ENCODE measurements around the gene GRIN2B. TPM values are rescaled to one million over a fixed set of nuclear protein-coding genes. Genes with fewer than 3 reads are reported as not detected.

The GRIN2B gene
- total and polyA plus RNA-seq, 2 of the 13 experiments (the other 11 are each of a cell fraction or from before 2014, with no cell fraction given): 0.05 to 0.13 TPM

DNA sequence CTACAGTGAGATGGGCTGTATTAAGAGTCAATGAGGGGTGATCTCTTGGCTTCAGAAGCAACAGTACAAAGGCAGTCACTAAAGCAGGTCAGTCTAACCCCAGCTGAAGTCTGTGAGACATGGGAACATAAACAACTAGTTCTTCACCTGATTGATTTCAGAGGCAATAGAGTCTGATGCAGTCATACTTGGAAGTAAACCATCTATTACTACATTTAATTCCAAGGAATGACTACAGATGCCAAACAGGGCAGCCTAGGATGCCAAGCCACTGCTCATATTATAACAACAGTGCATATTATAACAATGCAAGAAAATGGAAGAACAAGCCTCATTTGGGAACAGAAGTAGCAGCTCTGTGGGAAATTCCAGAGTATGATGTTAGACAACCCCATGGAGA, 35.8 kb downstream of the GRIN2B start (continued):
- TF ChIP-seq GTF3A (CRISPR knock-in tag; conservative IDR thresholded peaks at IDR 0.05) (no peak), ZKSCAN8 (CRISPR knock-in tag; IDR thresholded peaks at IDR 0.05; ENCODE audit: borderline replicate concordance) (no peak), HNF1A (IDR thresholded peaks at IDR 0.05; ENCODE audit: low read depth) (no peak), HNF1A (CRISPR knock-in tag; IDR thresholded peaks at IDR 0.05; ENCODE audit: borderline replicate concordance) (no peak), GATAD2A (CRISPR knock-in tag; IDR thresholded peaks at IDR 0.05) (no peak), HOXA9 (CRISPR knock-in tag; IDR thresholded peaks at IDR 0.05; ENCODE audit: borderline replicate concordance) (no peak), KDM1A (CRISPR knock-in tag; IDR thresholded peaks at IDR 0.05) (no peak)
- TF ChIP-seq, protein P1, sequence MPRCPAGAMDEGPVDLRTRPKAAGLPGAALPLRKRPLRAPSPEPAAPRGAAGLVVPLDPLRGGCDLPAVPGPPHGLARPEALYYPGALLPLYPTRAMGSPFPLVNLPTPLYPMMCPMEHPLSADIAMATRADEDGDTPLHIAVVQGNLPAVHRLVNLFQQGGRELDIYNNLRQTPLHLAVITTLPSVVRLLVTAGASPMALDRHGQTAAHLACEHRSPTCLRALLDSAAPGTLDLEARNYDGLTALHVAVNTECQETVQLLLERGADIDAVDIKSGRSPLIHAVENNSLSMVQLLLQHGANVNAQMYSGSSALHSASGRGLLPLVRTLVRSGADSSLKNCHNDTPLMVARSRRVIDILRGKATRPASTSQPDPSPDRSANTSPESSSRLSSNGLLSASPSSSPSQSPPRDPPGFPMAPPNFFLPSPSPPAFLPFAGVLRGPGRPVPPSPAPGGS (CRISPR knock-in tag; IDR thresholded peaks at IDR 0.05): no peak

DNA sequence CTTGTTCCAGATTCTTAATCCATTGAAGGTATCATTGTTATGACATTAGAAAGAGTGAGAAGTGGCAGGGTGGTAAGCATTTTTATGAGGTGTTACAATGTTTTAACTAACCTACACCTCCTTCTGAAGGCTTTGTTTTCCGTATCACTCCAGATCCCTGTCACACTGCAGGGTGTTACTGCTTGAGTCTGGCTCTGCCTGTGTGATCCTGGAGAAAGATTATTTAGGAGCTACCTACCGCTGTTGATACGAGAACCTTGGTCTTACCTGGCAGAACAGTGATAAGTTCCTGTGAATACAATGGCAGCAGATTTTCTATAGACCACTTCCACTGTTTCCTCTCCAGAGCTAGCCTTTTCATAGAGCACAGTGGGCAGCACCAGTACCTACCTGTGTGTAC, 36.2 kb downstream of the GRIN2B start:
- no peak overlapping the region for H2AFZ ChIP-seq (ENCODE audit: low read length)
- no peaks in the 10 kb centered on the region for H4K20me1 ChIP-seq (ENCODE audit: insufficient read depth, low read length)
- no peak for DNase-seq (ENCODE audit: low spot score)
- ChIA-PET CTCF (ENCODE audit: low intra/inter-chr PET ratio, low total read pairs) (no interaction called here), POLR2A (no interaction called here)
- 0% methylated on average over 3 of the region's 3 CpGs for WGBS (ENCODE audit: low lambda C conversion rate)
- no peak for FAIRE-seq
- in situ Hi-C loops (cut with HindIII; ENCODE audit: extremely low pct_ligation_motif_present, low pct_unique_long_range_greater_than_20kb): loop anchor here (25.0 kb wide), 1 partner anchor 208 kb away; no protein-coding TSS in a partner anchor
- BruUV-seq (replicated peaks): no TSS peak
- no peaks in the 10 kb centered on the region for H3K36me3 ChIP-seq (replicated peaks in 1 of 2; ENCODE audit: control insufficient read depth in 1 of 2, insufficient read depth in 2 of 2, low read length in 2 of 2)
- H3K79me2 ChIP-seq (ENCODE audit: insufficient read depth, low read length): no peaks in the 10 kb centered on the region
- H3K27ac ChIP-seq (ENCODE audit: extremely low read length, insufficient read depth, low read length): no peak overlapping the region
- no peaks in the 10 kb centered on the region for H3K9me3 ChIP-seq (ENCODE audit: low read length)
- no peak overlapping the region for H3K4me3 ChIP-seq (replicated peaks in 1 of 3; ENCODE audit: insufficient read depth in 1 of 3, low read depth in 2 of 3, low read length in 3 of 3)
- no peak overlapping the region for H3K9ac ChIP-seq (ENCODE audit: insufficient read depth, low read depth, low read length)
- H3K27me3 ChIP-seq (ENCODE audit: control insufficient read depth in 1 of 2, insufficient read depth in 2 of 2, low read length in 2 of 2): no peaks in the 10 kb centered on the region; a peak in 1 of 5 replicates
- no peak overlapping the region for H3K4me2 ChIP-seq (ENCODE audit: low read depth, low read length)
- H3K4me1 ChIP-seq (ENCODE audit: insufficient read depth, low read length): peaks cover 10% of the 10 kb centered on the region
- no peak for ATAC-seq
- intact Hi-C loops (cut with micrococcal nuclease; ENCODE audit: unreplicated experiment): no loop called here
- TF ChIP-seq NFYC (CRISPR knock-in tag; IDR thresholded peaks at IDR 0.05) (no peak), ZNF703 (CRISPR knock-in tag; IDR thresholded peaks at IDR 0.05; ENCODE audit: borderline replicate concordance) (no peak), ZSCAN21 (CRISPR knock-in tag; IDR thresholded peaks at IDR 0.05; ENCODE audit: borderline replicate concordance) (no peak), NCOA2 (CRISPR knock-in tag; IDR thresholded peaks at IDR 0.05) (no peak), SP1 (IDR thresholded peaks at IDR 0.05) (no peak), SP1 (CRISPR knock-in tag; IDR thresholded peaks at IDR 0.05) (no peak), FOXA3 (CRISPR knock-in tag; IDR thresholded peaks at IDR 0.05) (no peak), HMGA1 (CRISPR knock-in tag; conservative IDR thresholded peaks at IDR 0.05) (no peak), ELF3 (CRISPR knock-in tag; IDR thresholded peaks at IDR 0.05) (no peak), POGK (CRISPR knock-in tag; conservative IDR thresholded peaks at IDR 0.05) (no peak), ZNF790 (CRISPR knock-in tag; IDR thresholded peaks at IDR 0.05; ENCODE audit: borderline replicate concordance) (no peak), ZNF749 (CRISPR knock-in tag; IDR thresholded peaks at IDR 0.05; ENCODE audit: borderline replicate concordance) (no peak)

Measured in HepG2 (cell line).